ENCODE measurements around the gene FLNA. TPM values are rescaled to one million over a fixed set of nuclear protein-coding genes. Genes with fewer than 3 reads are reported as not detected.

FLNA gene
- total and polyA plus RNA-seq, 10 of the 15 experiments (the other 5 are each of a cell fraction or from before 2014, with no cell fraction given) = 5.1 to 643 (median 171) TPM

GRCh38 chrX:154404625-154405192 lies 30.3 kb upstream of the FLNA start:
- no peak overlapping the region for H2AFZ ChIP-seq (ENCODE audit: control insufficient read depth, low read depth, low read length)
- no peak overlapping the region for H3K9ac ChIP-seq (ENCODE audit: control insufficient read depth, insufficient read depth, low read length)
- ChIA-PET POLR2A (interaction anchor here (0.6 kb wide), 1 partner anchor 90 kb away, joined by 11 read pairs; no protein-coding TSS in a partner anchor), SMC1A (ENCODE audit: uncharacterized antibody, unreplicated experiment) (no interaction called here), RAD21 (ENCODE audit: unreplicated experiment) (no interaction called here), CTCF (no interaction called here)
- H3K27ac ChIP-seq (ENCODE audit: control insufficient read depth, insufficient read depth) = no peak overlapping the region
- no peaks in the 10 kb centered on the region for H3K27me3 ChIP-seq (replicated peaks in 1 of 2; ENCODE audit: control insufficient read depth in 2 of 2, insufficient read depth in 2 of 2, low read length in 1 of 2)
- intact Hi-C loops (cut with micrococcal nuclease; ENCODE audit: unreplicated experiment) = no loop called here
- DNase-seq (ENCODE audit: low read depth, low spot score) = no peak
- WGBS (ENCODE audit: insufficient coverage, insufficient replicate concordance, low lambda C conversion rate, missing lambda C conversion rate) = 76% methylated on average over 16 of the region's 16 CpGs
- BruUV-seq (replicated peaks) = no TSS peak
- TF ChIP-seq NRF1 (conservative IDR thresholded peaks at IDR 0.05; ENCODE audit: low read depth, low read length) (no peak), IKZF2 (IDR thresholded peaks at IDR 0.05) (no peak), RCOR1 (conservative IDR thresholded peaks at IDR 0.05; ENCODE audit: low read depth, low read length) (no peak), ZNF622 (IDR thresholded peaks at IDR 0.05) (no peak), SUPT20H (IDR thresholded peaks at IDR 0.05; ENCODE audit: borderline replicate concordance, control insufficient read depth, low read depth, low read length) (no peak), CHD1 (IDR thresholded peaks at IDR 0.05; ENCODE audit: low read depth, low read length) (no peak), NR2F1 (conservative IDR thresholded peaks at IDR 0.05) (no peak), SMC3 (IDR thresholded peaks at IDR 0.05; ENCODE audit: borderline replicate concordance, low read length) (no peak), PBX3 (IDR thresholded peaks at IDR 0.05; ENCODE audit: insufficient replicate concordance, low read depth, low read length) (no peak), CREM (IDR thresholded peaks at IDR 0.05; ENCODE audit: low read depth) (no peak), TAF1 (IDR thresholded peaks at IDR 0.05; ENCODE audit: borderline replicate concordance, low read depth, low read length) (no peak), CBFB (IDR thresholded peaks at IDR 0.05; ENCODE audit: low read depth) (no peak), CEBPZ (IDR thresholded peaks at IDR 0.05; ENCODE audit: low read depth, low read length) (no peak), KAT2A (conservative IDR thresholded peaks at IDR 0.05; ENCODE audit: control insufficient read depth, low read depth, low read length) (no peak), POLR2A (IDR thresholded peaks at IDR 0.05; ENCODE audit: low read depth, low read length) (no peak), RFX5 (IDR thresholded peaks at IDR 0.05; ENCODE audit: low read depth, low read length) (no peak), TCF12 (IDR thresholded peaks at IDR 0.05; ENCODE audit: low read depth, low read length) (no peak)
- no peak for ATAC-seq
- peaks cover 3% of the 10 kb centered on the region; the same call in 1 of the 2 replicates for H3K4me1 ChIP-seq (ENCODE audit: control insufficient read depth, insufficient read depth, low read length)
- H4K20me1 ChIP-seq (ENCODE audit: control insufficient read depth, insufficient read depth) = peaks cover 5% of the 10 kb centered on the region; the same call in 1 of the 2 replicates
- in situ Hi-C loops (cut with MboI) = no loop called here
- FAIRE-seq = no peak
- no peak overlapping the region for H3K4me2 ChIP-seq (ENCODE audit: control insufficient read depth, insufficient read depth)
- H3K9me3 ChIP-seq (replicated peaks; ENCODE audit: control insufficient read depth, insufficient read depth, low read length) = no peaks in the 10 kb centered on the region; the same call in 2 of the 3 replicates
- H3K36me3 ChIP-seq (ENCODE audit: control insufficient read depth in 2 of 2, insufficient read depth in 2 of 2, low read length in 1 of 2) = peaks cover 4 to 8% of the 10 kb centered on the region in 2 experiments
- H3K79me2 ChIP-seq (ENCODE audit: control insufficient read depth, insufficient read depth, low read length) = peaks cover 4% of the 10 kb centered on the region
- H3K4me3 ChIP-seq = no peak overlapping the region

Measured in GM12878 (cell line).